HG02938 (cell line): ENCODE data around the gene NAA60.
"Not testable (repeated sequence)": the region's sequence is repeated elsewhere in the genome, so short reads cannot be mapped to it uniquely, and the experiment has no call there.

Experiments used
- ATAC-seq: cut with Tn5 transposase; IDR thresholded peaks from one replicate; pipeline ENCODE4 v1.9.1; 2021; ENCODE audit warnings: mild to moderate bottlenecking, moderate library complexity; ENCODE audit not compliant: unreplicated experiment

NAA60 gene

DNA sequence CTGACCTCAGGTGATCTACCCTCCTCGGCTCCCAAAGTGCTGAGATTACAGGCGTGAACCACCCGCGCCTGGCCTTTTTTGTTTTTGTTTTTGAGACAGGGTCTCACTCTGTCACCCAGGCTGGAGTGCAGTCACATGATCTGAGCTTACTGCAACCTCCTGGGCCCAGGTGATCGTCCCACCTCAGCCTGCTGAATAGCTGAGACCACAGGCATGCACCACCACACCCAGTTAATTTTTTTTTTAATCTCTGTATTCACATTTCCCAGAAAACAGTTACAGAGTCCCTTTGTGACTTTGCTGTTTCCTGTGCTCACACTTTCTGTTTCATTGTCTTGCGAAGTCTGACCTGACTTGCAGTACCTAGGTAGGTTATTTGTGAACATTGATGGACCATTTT is 60.0 kb downstream of the NAA60 start:
- ATAC-seq, result no peak

DNA sequence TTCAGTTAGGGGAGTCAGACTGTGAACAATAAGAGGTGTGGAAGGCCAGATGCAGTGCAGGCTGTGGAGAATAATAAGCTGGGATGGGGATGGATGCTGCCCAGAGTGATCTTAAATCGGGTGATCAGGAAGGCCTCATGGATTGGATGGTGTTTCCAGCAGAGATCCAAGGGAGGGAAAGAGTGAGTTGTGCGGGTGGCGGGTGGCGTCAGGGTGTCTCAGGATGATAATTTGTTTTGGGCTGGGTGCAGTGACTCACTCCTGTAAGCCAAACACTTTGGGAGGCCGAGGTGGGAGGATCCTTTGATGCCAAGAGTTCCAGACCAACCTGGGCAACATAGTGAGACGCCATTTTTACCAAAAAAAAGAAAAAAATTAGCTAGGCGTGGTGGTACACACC is 65.3 kb downstream of the NAA60 start:
- ATAC-seq, result no peak

DNA sequence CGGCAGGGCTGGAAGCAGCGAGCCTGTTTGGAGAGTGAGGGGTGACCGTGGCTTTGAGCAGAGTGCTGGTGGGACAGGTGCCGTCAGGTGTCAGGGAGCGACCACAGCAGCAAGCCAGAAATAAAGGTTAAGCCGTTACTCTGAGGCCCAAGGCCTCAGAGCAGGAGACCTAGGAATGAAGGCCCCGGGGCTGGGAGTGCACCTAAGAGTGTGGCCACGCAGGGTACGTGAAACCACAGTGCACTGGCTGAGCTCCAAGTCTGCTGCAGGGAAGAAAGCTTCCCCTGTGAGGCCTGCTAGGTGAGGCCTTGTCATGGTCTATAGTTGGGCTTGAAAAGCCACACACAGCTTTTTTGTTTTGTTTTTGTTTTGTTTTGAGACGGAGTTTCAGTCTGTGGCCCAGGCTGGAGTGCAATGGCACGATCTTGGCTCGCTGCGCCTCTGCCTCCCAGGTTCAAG is 66.0 kb downstream of the NAA60 start:
- ATAC-seq, result no peak

DNA sequence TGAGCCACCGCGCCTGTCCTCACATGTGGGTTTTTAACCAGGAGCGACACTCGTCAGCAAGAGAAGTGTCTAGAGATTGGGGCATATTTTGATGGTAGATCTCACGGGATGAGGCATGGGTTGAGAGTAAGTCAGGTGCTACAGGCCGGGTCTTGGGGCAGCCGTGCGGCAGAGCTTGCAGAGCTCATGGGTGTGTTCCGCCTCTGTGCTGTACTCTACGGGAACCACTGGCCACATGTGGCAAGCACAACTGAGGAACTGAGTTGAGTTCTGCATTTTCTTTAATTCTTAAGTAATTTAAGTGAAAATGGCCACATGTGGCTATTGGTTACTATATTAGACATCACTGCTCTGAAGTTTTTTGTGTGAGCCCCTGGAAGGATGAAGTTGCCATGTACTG is 66.9 kb downstream of the NAA60 start:
- ATAC-seq, result no peak

DNA sequence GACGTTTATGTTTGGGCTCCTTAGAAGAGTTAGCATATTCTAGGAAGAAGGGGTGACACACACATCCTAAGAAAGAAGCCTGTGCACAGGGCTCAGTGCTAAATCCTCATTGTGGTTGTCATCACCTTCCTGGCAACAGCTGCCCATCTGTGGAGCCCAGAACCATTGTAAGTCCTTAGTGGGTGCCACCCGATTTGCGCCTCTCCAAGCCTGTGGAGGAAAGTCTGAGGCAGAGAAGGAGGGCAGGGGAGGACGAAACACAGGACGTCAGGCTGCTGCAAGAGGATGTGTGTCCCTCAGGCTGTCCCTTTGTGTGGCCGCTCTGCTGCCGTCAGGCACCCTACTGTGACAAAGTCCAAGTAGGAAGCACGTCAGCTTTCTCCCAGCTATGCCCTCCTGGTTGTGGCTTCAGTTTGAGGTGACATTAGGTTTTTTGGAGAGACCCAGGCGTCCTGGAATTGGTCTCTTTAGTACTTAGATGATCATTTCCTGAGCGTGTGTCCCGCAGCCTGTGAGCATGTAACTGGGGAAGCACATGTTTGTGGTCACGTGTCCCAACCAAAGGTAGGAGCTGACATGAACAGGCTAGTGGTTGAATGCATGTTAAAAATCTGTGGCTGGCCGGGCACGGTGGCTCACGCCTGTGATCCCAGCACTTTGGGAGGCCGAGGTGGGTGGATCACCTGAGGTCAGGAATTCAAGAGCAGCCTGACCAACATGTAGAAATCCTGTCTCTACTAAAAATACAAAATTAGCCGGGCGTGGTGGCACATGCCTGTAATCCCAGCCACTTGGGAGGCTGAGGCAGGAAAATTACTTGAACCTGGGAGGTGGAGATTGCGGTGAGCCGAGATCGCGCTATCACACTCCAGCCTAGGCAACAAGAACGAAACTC is 68.1 kb downstream of the NAA60 start:
- ATAC-seq, result no peak

DNA sequence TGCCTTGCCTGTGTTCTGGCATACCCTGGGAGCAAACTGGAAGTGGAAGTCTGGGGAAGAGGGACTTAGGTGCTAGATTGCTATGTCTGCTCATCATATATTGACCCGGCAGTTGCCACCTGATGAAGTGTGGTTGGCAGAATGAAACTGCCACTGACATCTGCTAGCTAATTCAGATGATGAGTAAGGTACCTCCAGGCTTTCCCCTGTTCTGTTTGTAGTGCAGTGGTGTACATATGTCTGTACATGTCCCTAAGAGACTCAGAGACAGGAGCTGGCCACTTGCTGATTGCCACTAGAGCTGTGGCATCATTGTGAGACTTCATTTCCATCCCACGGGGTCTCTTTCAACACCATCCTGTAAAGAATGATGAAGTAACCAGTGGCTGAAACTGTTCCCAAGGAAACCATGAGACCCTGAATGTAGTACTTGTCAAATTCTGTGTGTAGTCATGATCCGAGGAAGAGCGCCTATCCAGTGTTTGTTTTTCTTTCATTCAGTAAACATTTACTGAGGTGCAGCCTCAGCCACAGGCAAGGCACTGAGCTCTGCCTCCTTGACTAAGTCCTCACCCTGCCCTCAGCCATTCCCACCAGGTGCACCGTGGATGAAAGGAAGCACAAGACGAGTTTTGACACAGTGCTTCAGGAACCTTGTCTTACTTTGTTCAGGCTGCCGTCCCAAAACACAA is 70.6 kb downstream of the NAA60 start:
- no peak for ATAC-seq

DNA sequence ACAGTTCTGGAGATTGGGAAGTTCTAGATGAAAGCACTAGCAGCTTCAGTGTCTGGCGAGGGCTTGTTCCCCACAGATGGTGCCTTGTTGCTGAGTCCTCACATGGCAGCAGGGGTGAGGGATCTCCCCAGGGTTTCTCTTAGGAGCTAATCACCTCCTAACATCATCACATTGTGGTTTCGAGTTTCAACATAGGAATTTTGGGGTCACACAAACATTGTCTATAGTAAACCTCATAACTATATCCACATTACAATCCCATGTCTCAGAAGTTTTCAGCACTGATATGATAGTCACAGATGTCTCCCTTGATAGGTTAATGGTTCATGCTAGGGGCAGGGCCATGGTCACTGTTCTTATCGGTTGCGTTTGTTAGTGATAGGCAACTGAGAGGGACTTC is 71.1 kb downstream of the NAA60 start:
- ATAC-seq, result no peak

DNA sequence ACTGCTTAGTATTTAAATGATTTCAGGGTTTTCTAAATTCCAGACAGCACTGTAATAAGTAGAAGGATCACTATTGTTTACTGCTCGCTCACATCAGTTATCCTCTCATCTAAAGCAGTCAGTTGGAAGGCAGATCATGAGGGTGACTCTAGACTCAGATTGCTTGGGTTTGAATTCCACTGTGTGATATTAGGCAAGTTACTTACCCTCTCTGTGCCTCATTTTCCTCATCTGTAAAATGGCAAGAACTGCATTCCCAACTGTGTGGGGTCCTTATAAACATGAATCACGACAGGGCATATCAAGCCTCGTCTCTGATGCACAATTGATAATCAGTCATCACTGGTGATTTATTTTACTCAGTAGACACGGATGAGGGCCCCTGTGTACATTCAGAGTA is 72.4 kb downstream of the NAA60 start:
- ATAC-seq, result no peak

DNA sequence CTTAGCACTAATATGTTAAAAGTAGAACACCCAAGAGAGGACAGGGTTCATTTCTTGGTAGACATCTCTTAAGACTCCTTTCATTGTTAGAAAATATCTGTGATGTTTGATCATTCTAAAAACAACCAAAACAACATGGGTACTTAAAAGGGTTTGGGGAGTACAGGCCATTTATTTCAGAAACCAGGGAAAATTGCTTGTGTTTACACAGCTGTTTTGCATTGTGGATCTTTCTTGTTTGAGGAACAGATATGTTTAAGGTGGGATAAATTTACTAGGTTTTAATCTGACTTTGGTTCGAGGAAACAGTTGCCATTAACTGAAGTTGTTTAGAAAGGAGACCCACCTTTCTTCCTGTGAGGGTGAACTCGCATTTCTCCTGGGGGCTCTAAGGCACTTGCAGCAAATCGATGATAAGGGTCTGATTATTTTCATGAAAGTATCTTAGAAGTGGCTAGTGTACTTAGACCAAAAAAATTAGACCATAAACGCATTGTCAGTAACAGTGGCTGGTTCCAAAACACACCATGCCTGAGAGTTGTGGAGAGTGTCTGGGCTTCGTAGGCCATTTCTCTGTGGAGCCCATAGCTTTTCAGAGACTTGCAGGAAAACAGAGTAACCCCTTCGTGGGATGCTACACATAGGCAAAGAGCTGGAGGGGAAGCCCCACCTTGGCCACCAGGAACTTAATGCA is 75.0 kb downstream of the NAA60 start:
- no peak for ATAC-seq

DNA sequence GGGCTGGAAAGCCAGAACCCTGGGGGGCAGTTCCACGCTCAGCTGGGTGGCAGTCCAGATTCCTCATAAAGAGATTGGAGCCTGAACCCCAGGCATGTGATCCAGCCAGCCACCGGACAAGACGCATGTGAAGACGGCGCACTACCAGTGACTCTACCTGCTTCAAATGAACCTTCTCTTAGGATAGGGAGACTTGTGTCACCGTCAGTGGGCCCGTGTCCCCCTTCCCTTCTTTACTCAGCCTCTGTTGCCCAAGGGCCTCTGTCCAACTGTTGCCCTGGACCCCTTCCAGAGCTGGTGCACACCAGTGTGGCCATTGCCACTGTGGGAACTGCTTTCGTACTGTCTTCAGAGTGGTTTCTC is 75.5 kb downstream of the NAA60 start:
- no peak for ATAC-seq

DNA sequence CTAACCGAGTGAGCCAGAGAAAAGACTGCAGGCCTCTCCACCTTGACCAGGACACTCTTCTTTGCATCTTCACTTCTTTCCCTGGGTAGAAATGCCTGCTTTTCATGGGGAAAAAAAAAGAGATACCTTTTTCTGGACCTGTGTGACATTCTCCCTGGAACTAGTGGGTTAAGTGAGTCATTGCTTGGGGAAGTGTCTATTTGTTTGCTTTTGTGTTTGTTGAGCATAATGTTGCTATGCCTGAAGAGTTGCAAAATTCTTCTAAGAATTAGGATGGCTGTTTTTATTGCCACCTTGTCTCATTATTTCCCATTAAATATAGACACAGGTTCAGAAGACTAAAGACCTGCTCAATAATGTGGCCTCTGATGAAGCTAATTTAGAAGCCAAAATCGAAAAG is 76.1 kb downstream of the NAA60 start:
- no peak for ATAC-seq

DNA sequence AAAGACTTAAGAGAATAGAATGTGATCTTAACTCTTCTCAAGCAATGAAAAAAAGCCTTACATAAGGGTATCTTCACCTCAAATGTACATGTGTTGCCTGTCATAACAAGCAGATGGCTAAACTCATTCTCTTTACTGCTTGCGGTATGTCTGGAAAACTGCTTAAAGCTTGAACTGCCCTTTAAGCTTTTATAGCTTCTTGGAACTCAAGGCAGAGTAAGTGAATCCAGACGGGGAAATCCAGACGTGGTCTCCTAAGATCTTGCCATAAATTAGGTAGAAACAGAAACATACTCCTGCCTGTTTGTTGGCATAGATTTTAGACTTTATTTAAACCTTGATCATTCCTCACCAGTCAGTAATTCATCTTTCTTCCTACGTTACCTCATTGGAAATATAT is 76.9 kb downstream of the NAA60 start:
- no peak for ATAC-seq

DNA sequence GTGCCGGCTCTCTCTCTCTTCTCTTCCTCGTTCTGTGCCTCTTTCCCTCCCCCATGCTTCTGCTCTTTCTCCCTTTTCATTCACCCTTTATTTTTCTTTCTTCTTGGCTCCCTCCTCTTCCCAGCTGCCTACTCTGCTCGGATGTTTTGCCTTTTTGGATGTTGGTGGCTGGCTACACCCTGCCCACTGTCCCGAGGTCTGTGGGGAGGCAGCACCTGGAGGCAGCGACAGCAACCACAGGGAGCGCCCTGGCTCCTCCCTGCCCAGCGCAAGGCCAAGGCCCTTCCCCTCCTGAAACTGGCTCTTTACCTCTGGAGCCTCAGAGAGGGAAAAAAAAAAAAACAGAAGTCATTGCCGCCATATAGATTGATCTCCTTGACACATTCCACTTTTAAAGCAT is 77.4 kb downstream of the NAA60 start:
- ATAC-seq, result no peak

DNA sequence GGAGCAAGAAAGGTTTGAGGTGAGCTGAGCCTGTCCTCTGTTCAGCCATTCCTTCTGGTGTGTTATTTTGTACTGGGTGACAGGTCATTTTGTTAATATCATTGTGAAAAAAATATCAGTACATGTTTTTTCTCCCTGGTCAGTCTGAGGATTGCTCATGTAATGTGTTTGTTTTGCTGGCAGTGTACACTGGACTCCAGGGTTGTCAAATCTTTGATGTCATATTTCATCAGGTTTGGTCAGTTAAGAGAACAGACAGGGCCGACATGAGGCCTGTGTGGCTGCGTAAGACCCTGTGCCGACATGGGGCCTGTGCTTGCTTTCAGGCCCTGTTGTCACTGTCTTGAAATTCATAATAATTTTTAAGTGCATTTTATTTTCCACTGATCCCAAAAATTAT is 79.8 kb downstream of the NAA60 start:
- ATAC-seq, result no peak

DNA sequence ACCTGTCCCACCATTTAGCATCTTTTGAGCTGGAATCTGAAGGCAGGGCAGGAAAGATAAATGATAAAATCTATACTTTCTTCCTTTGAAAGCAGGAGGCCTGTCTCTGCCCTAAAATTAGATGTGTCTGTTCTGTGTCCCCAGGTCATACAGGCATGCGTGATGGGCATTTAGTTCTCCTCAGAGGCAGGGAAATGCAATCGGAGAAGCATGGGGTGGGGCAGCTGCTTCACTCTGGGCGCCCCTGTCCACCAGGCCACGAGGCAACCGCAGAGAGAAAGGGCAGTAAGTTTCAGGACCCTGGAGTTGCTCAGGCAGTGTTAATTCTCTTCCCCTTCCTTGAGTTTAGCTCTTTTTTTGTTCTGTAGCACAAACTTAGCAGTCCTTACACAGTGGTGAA is 82.5 kb downstream of the NAA60 start:
- no peak for ATAC-seq

DNA sequence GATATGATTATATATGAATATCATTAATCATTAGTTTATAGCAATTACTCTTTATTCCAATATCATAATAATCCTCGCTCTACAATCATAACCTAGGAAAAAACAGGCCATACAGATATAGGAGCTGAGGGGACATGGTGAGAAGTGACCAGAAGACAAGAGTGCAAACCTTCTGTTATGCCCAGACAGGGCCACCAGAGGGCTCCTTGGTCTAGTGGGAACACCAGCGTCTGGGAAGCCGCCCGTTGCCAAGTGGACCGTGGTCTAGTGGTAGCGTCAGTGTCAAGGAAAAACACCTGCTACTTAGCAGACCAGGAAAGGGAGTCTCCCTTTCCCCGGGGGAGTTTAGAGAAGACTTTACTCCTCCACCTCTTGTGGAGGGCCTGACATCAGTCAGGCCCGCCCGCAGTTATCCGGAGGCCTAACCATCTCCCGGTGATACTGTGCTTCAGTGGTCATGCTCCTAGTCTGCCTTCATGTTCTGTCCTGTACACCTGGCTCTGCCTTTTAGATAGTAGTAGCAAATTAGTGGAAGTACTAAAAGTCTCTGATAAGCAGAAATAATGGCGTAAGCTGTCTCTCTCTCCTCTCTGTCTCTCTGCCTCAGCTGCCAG is 83.8 kb downstream of the NAA60 start:
- ATAC-seq, result not testable (repeated sequence)

DNA sequence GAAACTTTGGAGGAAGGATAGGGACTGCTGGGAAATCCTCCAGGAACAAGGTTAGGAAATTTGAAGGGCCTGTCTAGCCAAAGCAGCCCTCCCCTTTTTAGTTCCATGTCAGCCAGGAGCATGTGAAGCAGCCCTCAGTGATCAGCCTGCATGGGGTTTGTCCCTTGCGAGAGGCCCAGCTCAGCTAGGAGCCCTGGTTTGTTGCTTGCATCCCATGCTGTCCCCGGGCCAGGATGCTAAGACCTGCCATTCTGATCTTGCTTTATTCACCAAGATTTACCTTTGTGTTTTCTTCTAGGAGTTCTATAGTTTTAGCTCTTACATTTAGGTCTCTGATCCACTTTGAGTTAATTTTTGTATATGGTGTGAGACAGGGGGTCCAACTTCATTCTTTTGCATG is 84.9 kb downstream of the NAA60 start:
- ATAC-seq, result no peak

DNA sequence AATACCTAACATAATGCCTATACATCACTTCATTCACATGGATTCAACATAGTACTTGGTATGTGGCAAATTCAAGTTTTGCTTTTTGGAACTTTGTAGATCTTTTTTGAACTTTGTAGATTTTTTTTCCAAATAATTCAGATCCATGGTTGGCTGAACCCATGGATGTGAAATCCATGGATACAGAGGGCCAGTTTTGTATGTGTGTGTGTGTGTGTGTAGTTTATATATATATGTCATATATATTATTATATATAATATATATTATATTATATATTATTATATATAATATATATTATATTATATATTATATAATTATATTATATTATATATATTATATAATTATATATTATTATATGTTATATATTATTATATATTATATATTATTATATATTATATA is 85.7 kb downstream of the NAA60 start:
- no peak for ATAC-seq

DNA sequence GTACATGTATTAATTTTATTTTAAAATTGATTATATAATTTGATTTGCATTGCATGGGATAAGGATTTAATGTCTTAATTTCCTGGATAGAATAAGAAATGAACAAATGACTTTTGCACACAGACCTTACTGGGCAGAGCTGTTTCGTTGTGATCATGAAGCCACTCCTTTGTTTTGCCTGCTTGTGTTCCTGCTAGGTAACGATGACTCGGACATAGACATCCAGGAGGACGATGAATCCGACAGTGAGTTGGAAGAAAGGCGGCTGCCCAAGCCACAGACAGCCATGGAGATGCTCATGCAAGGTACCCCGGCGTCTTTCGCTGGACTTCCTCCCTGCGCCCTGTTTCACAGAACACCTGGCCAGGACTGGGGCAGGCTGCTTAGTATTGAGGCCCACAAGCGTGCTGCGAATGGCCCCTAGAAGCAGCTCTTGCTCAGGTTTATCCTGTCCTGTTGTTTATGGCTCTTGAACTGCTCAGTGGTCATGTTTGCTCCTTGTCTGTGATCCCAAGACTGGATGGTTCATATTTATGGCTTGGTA is 87.0 kb downstream of the NAA60 start:
- ATAC-seq, result no peak

DNA sequence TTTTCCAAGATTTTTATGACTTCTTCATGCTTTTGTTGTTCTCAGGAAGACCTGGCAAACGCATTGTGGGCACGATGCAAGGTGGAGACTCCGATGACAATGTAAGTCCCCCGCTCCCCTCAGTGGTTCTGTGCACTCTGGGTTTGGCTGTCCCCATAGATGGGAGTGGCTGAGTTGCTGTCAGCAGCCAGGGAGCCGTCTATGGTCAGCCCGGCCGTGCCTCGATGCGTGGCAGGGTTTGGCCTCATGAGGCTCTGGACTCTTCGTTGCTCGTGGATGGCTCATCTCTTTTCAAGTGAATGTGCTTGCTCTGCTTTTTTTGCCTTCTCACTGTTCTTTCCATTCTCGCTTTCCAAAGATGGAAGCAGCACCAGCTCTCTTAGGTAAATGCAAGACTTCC is 89.3 kb downstream of the NAA60 start:
- ATAC-seq, result no peak

DNA sequence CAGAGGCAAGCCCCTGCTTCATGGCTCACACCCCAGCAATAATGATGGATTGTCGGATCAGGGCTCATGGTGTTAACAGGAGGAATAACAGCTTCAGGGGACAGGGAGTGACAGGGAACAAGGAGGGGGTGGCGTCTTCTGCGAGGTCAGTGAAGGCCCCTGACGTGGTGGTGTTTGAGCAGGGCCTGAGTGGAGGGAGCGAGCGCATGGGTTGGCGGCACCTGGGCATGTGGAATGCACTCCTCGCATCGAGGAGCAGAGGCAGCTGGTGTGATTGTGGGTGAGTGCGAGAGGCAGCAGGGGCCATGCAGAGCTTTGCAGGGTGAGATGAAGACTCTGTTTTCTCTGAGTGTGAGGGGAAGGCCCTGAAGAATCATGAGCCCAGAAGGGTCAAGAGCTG is 90.6 kb downstream of the NAA60 start:
- ATAC-seq, result no peak
